Gastroesophageal sphincter (tissue), 4 donors: Measurements from ENCODE around the gene GALNT9. TPM values are rescaled to one million over a fixed set of nuclear protein-coding genes. Genes with fewer than 3 reads are reported as not detected.

Source experiments
- ATAC-seq: fragments of 150-250 bp; one replicate; pipeline ENCODE4 v1.9.1; 2016; ENCODE audit warnings: mild to moderate bottlenecking, moderate library complexity
- H3K27ac ChIP-seq, 4 donors: fragments of 200-600 bp; sonication (generic) in 3 of 4; 1 replicate in 3 of 4; 2 replicates in 1 of 4; pipeline ENCODE4 v1.5.1; 2016 to 2019
- H3K27me3 ChIP-seq: fragments of 200-600 bp; sonication (generic); one replicate; pipeline ENCODE4 v1.5.1; 2019
- H3K36me3 ChIP-seq, 2 donors: fragments of 200-600 bp; sonication (generic); one replicate each; pipeline ENCODE4 v1.5.1; 2019; ENCODE audit warnings: control low read depth in 1 of 2
- H3K4me1 ChIP-seq, 3 donors: fragments of 200-600 bp; sonication (generic); 1 replicate in 2 of 3; 2 replicates in 1 of 3; pipeline ENCODE4 v1.5.1; 2016 to 2019; ENCODE audit warnings: control low read depth in 2 of 3
- H3K4me3 ChIP-seq, 2 donors: fragments of 200-600 bp; sonication (generic); one replicate each; pipeline ENCODE4 v1.5.1; 2019; ENCODE audit warnings: mild to moderate bottlenecking in 1 of 2, moderate library complexity in 1 of 2
- H3K9me3 ChIP-seq, 3 donors: fragments of 200-600 bp; sonication (generic); one replicate each; pipeline ENCODE4 v1.5.1; 2017 to 2019; ENCODE audit warnings: control low read depth in 2 of 3
- EP300 ChIP-seq: sonication (generic); formaldehyde crosslinking; IDR thresholded peaks from one replicate; pipeline ENCODE4 v1.6.1; 2017; ENCODE audit warnings: antibody characterized with exemption, mild to moderate bottlenecking
- POLR2A ChIP-seq, 2 donors: fragments of 450-650 bp; IDR thresholded peaks; one replicate each; pipeline ENCODE4 v1.6.1; 2017; ENCODE audit warnings: antibody characterized with exemption in 2 of 2, mild to moderate bottlenecking in 2 of 2, moderate library complexity in 1 of 2
- POLR2AphosphoS5 ChIP-seq: sonication (generic); formaldehyde crosslinking; IDR thresholded peaks from one replicate; pipeline ENCODE4 v1.6.1; 2017; ENCODE audit warnings: antibody characterized with exemption
- WGBS, 2 donors: methylation state at CpG; one replicate each; pipeline ENCODE4 v1.1.5; 2018; ENCODE audit warnings: low coverage in 1 of 2; 5-methylcytosine and 5-hydroxymethylcytosine counted together
- total RNA-seq, 4 donors: library from RNA; depleted of rRNA; stranded (reverse); fragments of >200 nt; gene quantifications; one replicate each; pipeline ENCODE4 v1.1.0, GENCODE V29; 2016
- TF ChIP-seq, protein P1 (sequence below), 4 experiments: fragments of 200-600 bp in 2 of 4; fragments of 450-650 bp in 2 of 4; sonication (generic) in 1 of 4; IDR thresholded peaks; one replicate each; pipeline ENCODE4 v1.5.1; 2017 to 2019; ENCODE audit warnings: antibody characterized with exemption in 4 of 4, mild to moderate bottlenecking in 2 of 4, moderate library complexity in 2 of 4

GALNT9 gene
- total RNA-seq, 4 donors from 2014 or later: 2.0 TPM; not detected in 3

DNA sequence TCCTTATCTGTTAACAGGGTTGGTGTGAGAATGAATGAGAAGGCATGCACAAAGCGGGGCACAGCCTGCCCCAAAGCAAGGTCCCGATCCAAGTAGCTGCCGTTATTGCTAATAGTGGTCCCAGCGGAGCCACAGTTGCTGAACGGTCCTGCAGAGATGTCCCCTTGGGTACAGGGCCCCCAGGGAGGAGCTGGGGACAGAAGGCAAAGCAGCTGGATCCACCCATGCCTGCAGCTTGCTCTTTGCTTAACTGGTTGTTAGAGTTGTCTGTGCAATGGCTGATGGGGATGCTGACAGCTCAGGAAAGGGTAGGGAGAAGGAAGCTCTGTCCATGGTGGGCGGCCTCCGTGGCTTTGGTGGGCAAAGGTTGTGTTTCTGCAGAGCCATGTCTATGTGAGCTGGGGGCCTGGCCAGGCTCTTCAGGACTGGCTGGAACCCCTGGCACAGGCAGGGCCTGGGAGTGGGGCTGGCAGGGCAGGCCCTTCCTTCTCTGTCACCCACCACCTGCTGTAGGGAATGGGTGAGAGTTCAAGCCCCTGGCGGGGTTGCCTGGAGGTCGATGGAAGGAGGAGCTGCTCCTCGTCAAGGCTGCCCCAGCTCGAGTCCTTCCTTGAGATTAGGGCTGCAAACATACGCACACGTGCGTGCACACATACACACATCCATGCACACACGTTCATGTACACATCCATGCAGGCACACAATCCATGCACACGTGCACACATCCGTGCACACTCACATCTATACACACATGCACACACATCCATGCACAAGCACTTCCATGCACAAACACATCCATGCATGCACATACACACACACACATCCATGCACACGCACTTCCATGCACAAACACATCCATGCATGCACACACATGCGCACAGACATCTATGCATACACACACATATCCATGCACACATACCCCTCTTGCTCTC, 149.7 kb downstream of the GALNT9 start:
- H3K27me3 ChIP-seq: peaks cover 63% of the 10 kb centered on the region
- H3K4me1 ChIP-seq: no peaks in the 10 kb centered on the region
- H3K27ac ChIP-seq: no peak overlapping the region
- TF ChIP-seq, protein P1, sequence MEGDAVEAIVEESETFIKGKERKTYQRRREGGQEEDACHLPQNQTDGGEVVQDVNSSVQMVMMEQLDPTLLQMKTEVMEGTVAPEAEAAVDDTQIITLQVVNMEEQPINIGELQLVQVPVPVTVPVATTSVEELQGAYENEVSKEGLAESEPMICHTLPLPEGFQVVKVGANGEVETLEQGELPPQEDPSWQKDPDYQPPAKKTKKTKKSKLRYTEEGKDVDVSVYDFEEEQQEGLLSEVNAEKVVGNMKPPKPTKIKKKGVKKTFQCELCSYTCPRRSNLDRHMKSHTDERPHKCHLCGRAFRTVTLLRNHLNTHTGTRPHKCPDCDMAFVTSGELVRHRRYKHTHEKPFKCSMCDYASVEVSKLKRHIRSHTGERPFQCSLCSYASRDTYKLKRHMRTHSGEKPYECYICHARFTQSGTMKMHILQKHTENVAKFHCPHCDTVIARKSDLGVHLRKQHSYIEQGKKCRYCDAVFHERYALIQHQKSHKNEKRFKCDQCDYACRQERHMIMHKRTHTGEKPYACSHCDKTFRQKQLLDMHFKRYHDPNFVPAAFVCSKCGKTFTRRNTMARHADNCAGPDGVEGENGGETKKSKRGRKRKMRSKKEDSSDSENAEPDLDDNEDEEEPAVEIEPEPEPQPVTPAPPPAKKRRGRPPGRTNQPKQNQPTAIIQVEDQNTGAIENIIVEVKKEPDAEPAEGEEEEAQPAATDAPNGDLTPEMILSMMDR (IDR thresholded peaks at IDR 0.05): no peak
- TF ChIP-seq EP300 (no peak), POLR2A (IDR thresholded peaks at IDR 0.05) (no peak), POLR2AphosphoS5 (no peak)
- H3K36me3 ChIP-seq: no peaks in the 10 kb centered on the region
- peaks cover 0 to 6% (median 0%) of the 10 kb centered on the region in 3 donors for H3K9me3 ChIP-seq
- ATAC-seq: no peak
- 67 to 91% methylated on average over 7 to 8 of the region's 19 CpGs for WGBS, 2 donors
- no peak overlapping the region for H3K4me3 ChIP-seq

DNA sequence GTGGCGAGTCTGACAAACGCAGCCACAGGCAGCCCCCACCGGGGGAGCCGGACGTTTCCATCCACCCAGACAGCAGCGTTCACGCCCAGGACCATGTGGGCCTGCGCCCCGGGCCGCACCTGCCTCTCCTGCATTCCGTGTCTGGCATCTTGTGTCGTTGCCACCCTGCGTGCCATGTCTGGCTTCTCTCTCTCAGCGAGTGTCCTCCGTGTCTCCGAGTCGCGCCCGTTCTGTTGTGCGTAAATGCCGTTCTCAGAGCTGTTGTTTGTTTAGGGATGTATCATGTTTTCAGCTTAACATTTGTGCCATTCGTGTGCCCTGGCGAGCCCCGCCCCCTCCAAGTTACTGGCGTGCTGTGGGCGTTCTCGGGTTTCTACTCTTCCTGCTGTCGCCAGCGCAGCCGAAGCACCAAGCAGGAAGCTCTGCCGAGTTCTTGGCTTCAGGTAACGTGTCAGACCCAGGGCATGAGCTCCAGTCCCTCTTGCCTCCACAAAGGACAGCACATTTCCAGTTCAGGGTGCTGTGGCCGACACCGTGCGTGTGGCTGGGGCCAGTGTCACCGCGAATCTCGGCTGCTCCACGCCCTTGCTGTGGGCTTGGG, 150.5 kb downstream of the GALNT9 start:
- Histone ChIP-seq H3K4me1 (no peaks in the 10 kb centered on the region), H3K4me3 (no peak overlapping the region), H3K36me3 (no peaks in the 10 kb centered on the region), H3K9me3 (no peaks in the 10 kb centered on the region), H3K27ac (no peak overlapping the region), H3K27me3 (peaks cover 71% of the 10 kb centered on the region)
- TF ChIP-seq POLR2AphosphoS5 (no peak), POLR2A (IDR thresholded peaks at IDR 0.05) (no peak), EP300 (no peak)
- TF ChIP-seq, protein P1 (IDR thresholded peaks at IDR 0.05): no peak
- WGBS, 2 donors: 50 to 81% methylated on average over 10 to 12 of the region's 39 CpGs
- ATAC-seq: no peak

DNA sequence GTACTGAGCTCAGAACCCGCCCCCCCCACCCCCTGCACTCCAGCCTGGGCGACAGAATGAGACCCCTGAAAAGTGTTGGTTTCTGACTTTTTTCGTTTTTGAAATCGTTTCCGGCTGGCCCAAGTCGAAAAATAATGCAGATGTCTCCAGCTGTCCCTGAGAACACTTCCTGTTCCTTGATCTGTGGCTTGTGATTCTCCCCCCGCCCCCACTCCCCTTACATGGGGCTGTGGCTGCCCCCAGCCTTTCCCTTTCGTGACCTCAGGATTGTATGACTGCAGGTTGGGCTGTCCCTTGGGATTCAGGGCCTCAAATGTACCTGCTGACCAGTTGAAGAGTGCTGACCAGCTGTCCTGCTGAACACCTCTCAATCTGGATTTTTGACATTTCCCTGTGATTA, 151.1 kb downstream of the GALNT9 start:
- Histone ChIP-seq H3K27ac (no peak overlapping the region), H3K9me3 (no peaks in the 10 kb centered on the region), H3K4me3 (no peak overlapping the region), H3K36me3 (no peaks in the 10 kb centered on the region), H3K4me1 (no peaks in the 10 kb centered on the region), H3K27me3 (peaks cover 77% of the 10 kb centered on the region)
- TF ChIP-seq EP300 (no peak), POLR2A (IDR thresholded peaks at IDR 0.05) (no peak), POLR2AphosphoS5 (no peak)
- TF ChIP-seq, protein P1 (IDR thresholded peaks at IDR 0.05): no peak
- no peak for ATAC-seq
- WGBS, 2 donors: 5 to 17% methylated on average over 3 to 7 of the region's 8 CpGs

DNA sequence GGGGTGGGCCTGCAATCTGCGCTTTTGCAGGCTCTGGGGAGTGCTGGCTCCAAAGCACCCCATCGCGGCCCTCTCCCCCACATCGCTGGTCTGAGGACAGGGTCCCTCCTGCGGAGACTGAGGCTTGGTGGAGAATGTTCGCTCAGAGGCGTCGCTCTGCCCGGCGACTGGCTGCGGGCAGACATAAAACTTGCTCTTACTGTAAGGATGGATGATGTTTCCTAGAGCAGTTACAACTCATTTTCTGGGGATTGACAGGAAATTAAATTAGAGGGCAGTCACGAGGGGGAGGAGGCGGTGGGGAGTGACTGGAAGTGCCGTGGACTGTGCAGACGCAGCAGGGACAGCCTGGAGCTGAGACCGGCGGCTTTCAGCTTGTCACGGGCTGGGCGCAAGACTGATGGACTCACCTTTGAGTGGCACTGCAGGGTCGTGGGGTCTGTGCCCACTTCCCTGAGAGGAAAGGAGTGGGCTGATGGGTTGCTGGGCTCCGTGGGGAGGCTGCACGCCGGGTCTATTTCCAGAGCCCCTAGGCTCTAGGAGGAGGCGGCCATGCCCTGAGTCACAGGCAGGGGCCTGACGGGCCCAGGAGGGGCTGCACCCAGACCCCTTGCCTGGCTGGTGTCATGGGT, 152.4 kb downstream of the GALNT9 start:
- 20 to 26% methylated on average over 1 to 9 of the region's 25 CpGs for WGBS, 2 donors
- no peak for ATAC-seq
- peaks cover 90% of the 10 kb centered on the region for H3K27me3 ChIP-seq

More for the DNA sequence above, 152.4 kb downstream of the GALNT9 start:
- Histone ChIP-seq H3K27ac (no peak overlapping the region), H3K4me3 (no peak overlapping the region), H3K9me3 (no peaks in the 10 kb centered on the region), H3K4me1 (no peaks in the 10 kb centered on the region), H3K36me3 (no peaks in the 10 kb centered on the region)
- TF ChIP-seq, protein P1 (IDR thresholded peaks at IDR 0.05): no peak
- TF ChIP-seq EP300 (no peak), POLR2A (IDR thresholded peaks at IDR 0.05) (no peak), POLR2AphosphoS5 (no peak)
